GM19025 (cell line): ENCODE results near the gene CAV1.

Experiments
- ATAC-seq: cut with Tn5 transposase; IDR thresholded peaks from one replicate; pipeline ENCODE4 v1.9.1; 2021; ENCODE audit warnings: mild to moderate bottlenecking, low read depth, moderate library complexity; ENCODE audit not compliant: unreplicated experiment

Gene CAV1

GRCh38 chr7:116552602-116553001 is 27.8 kb downstream of the CAV1 start:
- ATAC-seq = no peak

- no peak for ATAC-seq
Measured at GRCh38 chr7:116553168-116553964, 28.5 kb downstream of the CAV1 start.

GRCh38 chr7:116554436-116554835 is 29.6 kb downstream of the CAV1 start:
- no peak for ATAC-seq

- ATAC-seq = no peak
Measured at GRCh38 chr7:116554911-116555310, 30.1 kb downstream of the CAV1 start.

GRCh38 chr7:116557066-116557585 is 32.3 kb downstream of the CAV1 start:
- no peak for ATAC-seq

- no peak for ATAC-seq
Measured at GRCh38 chr7:116557901-116558300, 33.1 kb downstream of the CAV1 start.

GRCh38 chr7:116560021-116560970 is 35.5 kb downstream of the CAV1 start:
- ATAC-seq = no peak

GRCh38 chr7:116561697-116562483 is 37.1 kb downstream of the CAV1 start:
- no peak for ATAC-seq

GRCh38 chr7:116562529-116563121 is 37.8 kb downstream of the CAV1 start:
- no peak for ATAC-seq

GRCh38 chr7:116565981-116566380 is 41.1 kb downstream of the CAV1 start:
- ATAC-seq = no peak

- no peak for ATAC-seq
Measured at GRCh38 chr7:116566666-116567065, 41.8 kb downstream of the CAV1 start.

GRCh38 chr7:116569737-116570136 is 44.9 kb downstream of the CAV1 start:
- ATAC-seq = no peak

GRCh38 chr7:116570306-116570705 is 45.5 kb downstream of the CAV1 start:
- no peak for ATAC-seq

GRCh38 chr7:116571037-116571436 is 46.2 kb downstream of the CAV1 start:
- no peak for ATAC-seq

- ATAC-seq = no peak
Measured at GRCh38 chr7:116571552-116571951, 46.7 kb downstream of the CAV1 start.

- no peak for ATAC-seq
Measured at GRCh38 chr7:116572036-116572435, 47.2 kb downstream of the CAV1 start.

- no peak for ATAC-seq
Measured at GRCh38 chr7:116573541-116573940, 48.7 kb downstream of the CAV1 start.

- no peak for ATAC-seq
Measured at GRCh38 chr7:116574025-116574822, 49.4 kb downstream of the CAV1 start.

- no peak for ATAC-seq
Measured at GRCh38 chr7:116575853-116576252, 51.0 kb downstream of the CAV1 start.
